Neural cell (in vitro differentiated cells): Measurements from ENCODE around the gene OSBPL7. TPM values are rescaled to one million over a fixed set of nuclear protein-coding genes. Genes with fewer than 3 reads are reported as not detected.

ENCODE experiments used
- H2AFZ ChIP-seq: fragments of 200-600, 300-800 bp; sonication (generic), shearing (Covaris generic); 2 replicates; pipeline ENCODE4 v1.6.0; 2014; ENCODE audit warnings: low read depth, mild to moderate bottlenecking, antibody characterized with exemption, low read length, moderate library complexity
- H3F3A ChIP-seq: fragments of 200-600 bp; shearing (Covaris generic); 2 replicates; pipeline ENCODE4 v1.6.1; 2016; ENCODE audit warnings: mild to moderate bottlenecking, moderate library complexity, mixed read lengths, antibody characterized with exemption, low read length; ENCODE audit not compliant: insufficient read depth, poor library complexity, severe bottlenecking
- H3K27ac ChIP-seq: fragments of 200-600, 300-800 bp; sonication (generic), shearing (Covaris generic); 2 replicates; pipeline ENCODE4 v1.5.1; 2014; ENCODE audit warnings: mild to moderate bottlenecking, low read length, moderate library complexity
- H3K27me3 ChIP-seq: fragments of 300-800, 200-600 bp; sonication (generic), shearing (Covaris generic); 2 replicates; pipeline ENCODE4 v1.6.0; 2014; ENCODE audit warnings: mild to moderate bottlenecking, low read depth, low read length, moderate library complexity; ENCODE audit not compliant: insufficient read depth
- H3K36me3 ChIP-seq: fragments of 300-800, 200-600 bp; sonication (generic), shearing (Covaris generic); 2 replicates; pipeline ENCODE4 v1.5.1; 2014; ENCODE audit warnings: mild to moderate bottlenecking, antibody characterized with exemption, low read length, moderate library complexity; ENCODE audit not compliant: insufficient read depth
- H3K4me2 ChIP-seq: fragments of 300-800, 200-600 bp; sonication (generic), shearing (Covaris generic); 2 replicates; pipeline ENCODE4 v1.6.0; 2014; ENCODE audit warnings: mild to moderate bottlenecking, low read length
- H3K4me3 ChIP-seq: fragments of 300-800, 200-600 bp; sonication (generic), shearing (Covaris generic); 2 replicates; pipeline ENCODE4 v1.5.1; 2014; ENCODE audit warnings: mild to moderate bottlenecking, low read length, moderate library complexity
- H3K79me2 ChIP-seq: fragments of 200-600 bp; shearing (Covaris generic); replicated peaks from 2 replicates; pipeline ENCODE4 v1.6.0; 2014; ENCODE audit warnings: mild to moderate bottlenecking, low read length, moderate library complexity; ENCODE audit not compliant: insufficient read depth
- H3K9ac ChIP-seq: fragments of 300-800, 200-600 bp; sonication (generic), shearing (Covaris generic); 2 replicates; pipeline ENCODE4 v1.6.1; 2016; ENCODE audit warnings: mild to moderate bottlenecking, low read length, mixed read lengths
- H3K9me2 ChIP-seq: fragments of 200-600 bp; shearing (Covaris generic); 2 replicates; pipeline ENCODE4 v1.6.1; 2016; ENCODE audit warnings: mild to moderate bottlenecking, low read length, mixed read lengths; ENCODE audit not compliant: insufficient read depth
- H3K9me3 ChIP-seq: fragments of 200-600, 300-800 bp; sonication (generic), shearing (Covaris generic); 2 replicates; pipeline ENCODE4 v1.6.1; 2016; ENCODE audit warnings: mild to moderate bottlenecking, mixed run types, low read length, moderate library complexity, mixed read lengths
- H4K20me1 ChIP-seq: fragments of 200-600 bp; shearing (Covaris generic); 2 replicates; pipeline ENCODE4 v1.6.1; 2016; ENCODE audit warnings: mild to moderate bottlenecking, mixed run types; ENCODE audit not compliant: insufficient read depth
- EP300 ChIP-seq: fragments of 450-650 bp; conservative IDR thresholded peaks from 2 replicates; pipeline ENCODE4 v1.6.1; 2014; ENCODE audit warnings: antibody characterized with exemption, mild to moderate bottlenecking, moderate library complexity; ENCODE audit not compliant: poor library complexity, severe bottlenecking
- EZH2 ChIP-seq: fragments of 200-600, 300-800 bp; shearing (Covaris generic), sonication (generic); IDR thresholded peaks from 2 replicates; pipeline ENCODE4 v1.6.1; 2014; ENCODE audit warnings: antibody characterized with exemption, low read length, borderline replicate concordance, mild to moderate bottlenecking; ENCODE audit not compliant: insufficient read depth, poor library complexity, severe bottlenecking
- MXI1 ChIP-seq: fragments of 450-650 bp; conservative IDR thresholded peaks from 2 replicates; pipeline ENCODE4 v1.6.1; 2014; ENCODE audit warnings: antibody characterized with exemption, mild to moderate bottlenecking; ENCODE audit not compliant: poor library complexity, severe bottlenecking
- POLR2AphosphoS5 ChIP-seq: IDR thresholded peaks from 2 replicates; pipeline ENCODE4 v1.6.1; 2012
- RAD21 ChIP-seq: fragments of 450-650 bp; conservative IDR thresholded peaks from 2 replicates; pipeline ENCODE4 v1.6.1; 2014; ENCODE audit warnings: antibody characterized with exemption, mild to moderate bottlenecking, moderate library complexity
- SMC3 ChIP-seq: fragments of 450-650 bp; conservative IDR thresholded peaks from 2 replicates; pipeline ENCODE4 v1.6.1; 2014; ENCODE audit warnings: antibody characterized with exemption, mild to moderate bottlenecking, moderate library complexity; ENCODE audit not compliant: poor library complexity
- TAF1 ChIP-seq: IDR thresholded peaks from 2 replicates; pipeline ENCODE4 v1.6.1; 2012; ENCODE audit warnings: low read depth
- polyA plus RNA-seq: library from polyadenylated mRNA; depleted of rRNA; stranded (reverse); fragments of >200 nt; gene quantifications from 2 replicates; pipeline ENCODE4 v1.2.3, GENCODE V29; 2014
- TF ChIP-seq, protein P1 (sequence below): IDR thresholded peaks from 2 replicates; pipeline ENCODE4 v1.6.1; 2012; ENCODE audit warnings: borderline replicate concordance
- TF ChIP-seq, protein P2 (sequence below): fragments of 450-650 bp; IDR thresholded peaks from 2 replicates; pipeline ENCODE4 v1.5.1; 2014; ENCODE audit warnings: antibody characterized with exemption, mild to moderate bottlenecking, moderate library complexity; ENCODE audit not compliant: poor library complexity, severe bottlenecking

The OSBPL7 gene
- polyA plus RNA-seq, 1 donor from 2014 or later, result 10.0 TPM

- peak overlapping the region; percentile 62 for H3K4me2 ChIP-seq
- H3K27ac ChIP-seq, result no peak overlapping the region
- no peaks in the 10 kb centered on the region for H3K79me2 ChIP-seq
- no peaks in the 10 kb centered on the region for H3K36me3 ChIP-seq
- H3K27me3 ChIP-seq, result peaks cover 9% of the 10 kb centered on the region
- no peaks in the 10 kb centered on the region for H3K9me2 ChIP-seq
- no peaks in the 10 kb centered on the region for H3K9me3 ChIP-seq
- H3F3A ChIP-seq, result no peaks in the 10 kb centered on the region
- H3K9ac ChIP-seq, result peak overlapping the region; percentile 80
- TF ChIP-seq EP300, result no peak
- TF ChIP-seq, protein P1, sequence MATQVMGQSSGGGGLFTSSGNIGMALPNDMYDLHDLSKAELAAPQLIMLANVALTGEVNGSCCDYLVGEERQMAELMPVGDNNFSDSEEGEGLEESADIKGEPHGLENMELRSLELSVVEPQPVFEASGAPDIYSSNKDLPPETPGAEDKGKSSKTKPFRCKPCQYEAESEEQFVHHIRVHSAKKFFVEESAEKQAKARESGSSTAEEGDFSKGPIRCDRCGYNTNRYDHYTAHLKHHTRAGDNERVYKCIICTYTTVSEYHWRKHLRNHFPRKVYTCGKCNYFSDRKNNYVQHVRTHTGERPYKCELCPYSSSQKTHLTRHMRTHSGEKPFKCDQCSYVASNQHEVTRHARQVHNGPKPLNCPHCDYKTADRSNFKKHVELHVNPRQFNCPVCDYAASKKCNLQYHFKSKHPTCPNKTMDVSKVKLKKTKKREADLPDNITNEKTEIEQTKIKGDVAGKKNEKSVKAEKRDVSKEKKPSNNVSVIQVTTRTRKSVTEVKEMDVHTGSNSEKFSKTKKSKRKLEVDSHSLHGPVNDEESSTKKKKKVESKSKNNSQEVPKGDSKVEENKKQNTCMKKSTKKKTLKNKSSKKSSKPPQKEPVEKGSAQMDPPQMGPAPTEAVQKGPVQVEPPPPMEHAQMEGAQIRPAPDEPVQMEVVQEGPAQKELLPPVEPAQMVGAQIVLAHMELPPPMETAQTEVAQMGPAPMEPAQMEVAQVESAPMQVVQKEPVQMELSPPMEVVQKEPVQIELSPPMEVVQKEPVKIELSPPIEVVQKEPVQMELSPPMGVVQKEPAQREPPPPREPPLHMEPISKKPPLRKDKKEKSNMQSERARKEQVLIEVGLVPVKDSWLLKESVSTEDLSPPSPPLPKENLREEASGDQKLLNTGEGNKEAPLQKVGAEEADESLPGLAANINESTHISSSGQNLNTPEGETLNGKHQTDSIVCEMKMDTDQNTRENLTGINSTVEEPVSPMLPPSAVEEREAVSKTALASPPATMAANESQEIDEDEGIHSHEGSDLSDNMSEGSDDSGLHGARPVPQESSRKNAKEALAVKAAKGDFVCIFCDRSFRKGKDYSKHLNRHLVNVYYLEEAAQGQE, result no peak
- no peak for TF ChIP-seq POLR2AphosphoS5
- TF ChIP-seq, protein P2, sequence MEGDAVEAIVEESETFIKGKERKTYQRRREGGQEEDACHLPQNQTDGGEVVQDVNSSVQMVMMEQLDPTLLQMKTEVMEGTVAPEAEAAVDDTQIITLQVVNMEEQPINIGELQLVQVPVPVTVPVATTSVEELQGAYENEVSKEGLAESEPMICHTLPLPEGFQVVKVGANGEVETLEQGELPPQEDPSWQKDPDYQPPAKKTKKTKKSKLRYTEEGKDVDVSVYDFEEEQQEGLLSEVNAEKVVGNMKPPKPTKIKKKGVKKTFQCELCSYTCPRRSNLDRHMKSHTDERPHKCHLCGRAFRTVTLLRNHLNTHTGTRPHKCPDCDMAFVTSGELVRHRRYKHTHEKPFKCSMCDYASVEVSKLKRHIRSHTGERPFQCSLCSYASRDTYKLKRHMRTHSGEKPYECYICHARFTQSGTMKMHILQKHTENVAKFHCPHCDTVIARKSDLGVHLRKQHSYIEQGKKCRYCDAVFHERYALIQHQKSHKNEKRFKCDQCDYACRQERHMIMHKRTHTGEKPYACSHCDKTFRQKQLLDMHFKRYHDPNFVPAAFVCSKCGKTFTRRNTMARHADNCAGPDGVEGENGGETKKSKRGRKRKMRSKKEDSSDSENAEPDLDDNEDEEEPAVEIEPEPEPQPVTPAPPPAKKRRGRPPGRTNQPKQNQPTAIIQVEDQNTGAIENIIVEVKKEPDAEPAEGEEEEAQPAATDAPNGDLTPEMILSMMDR, result no peak
- TF ChIP-seq SMC3, result no peak
- TF ChIP-seq TAF1, result no peak
- no peak for TF ChIP-seq MXI1
- no peak for TF ChIP-seq RAD21
- no peak for TF ChIP-seq EZH2
- peak overlapping the region; percentile 92 for H2AFZ ChIP-seq
- H4K20me1 ChIP-seq, result no peaks in the 10 kb centered on the region
- H3K4me3 ChIP-seq, result peak overlapping the region; percentile 81
Measured at GRCh38 chr17:47840001-47840741, 18.6 kb upstream of the OSBPL7 start.

DNA sequence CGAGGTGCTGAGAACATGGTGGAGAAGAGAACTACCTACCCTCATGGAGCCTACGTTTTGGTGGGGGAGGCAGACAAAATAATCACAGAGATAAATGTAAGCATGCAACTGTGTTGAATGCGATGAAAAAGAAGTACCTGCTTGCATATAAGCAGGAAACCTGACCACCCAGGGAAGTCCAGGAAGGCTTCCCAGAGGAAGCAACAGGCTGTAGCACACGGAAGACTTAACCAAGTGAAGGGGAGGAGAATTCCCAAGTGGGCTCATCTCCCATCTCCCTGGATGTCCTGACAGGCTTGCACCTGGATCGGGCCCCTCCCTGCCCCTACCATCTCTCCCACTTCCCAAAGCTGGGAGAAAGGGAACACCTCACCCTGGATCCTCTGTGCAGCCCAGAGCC is 17.5 kb upstream of the OSBPL7 start:
- no peak overlapping the region for H3K4me2 ChIP-seq
- no peak overlapping the region for H2AFZ ChIP-seq
- no peak overlapping the region for H3K27ac ChIP-seq
- no peaks in the 10 kb centered on the region for H3K9me2 ChIP-seq
- H3K36me3 ChIP-seq, result no peaks in the 10 kb centered on the region
- H3F3A ChIP-seq, result no peaks in the 10 kb centered on the region
- no peak overlapping the region for H3K9ac ChIP-seq
- no peaks in the 10 kb centered on the region for H3K79me2 ChIP-seq
- peak overlapping the region; percentile 81 for H3K4me3 ChIP-seq
- H3K27me3 ChIP-seq, result no peaks in the 10 kb centered on the region
- H4K20me1 ChIP-seq, result no peaks in the 10 kb centered on the region
- H3K9me3 ChIP-seq, result no peaks in the 10 kb centered on the region
- TF ChIP-seq TAF1, result no peak
- no peak for TF ChIP-seq RAD21
- TF ChIP-seq SMC3, result no peak
- TF ChIP-seq EP300, result no peak
- TF ChIP-seq, protein P2, result no peak
- TF ChIP-seq POLR2AphosphoS5, result no peak
- no peak for TF ChIP-seq EZH2
- no peak for TF ChIP-seq MXI1
- TF ChIP-seq, protein P1, result no peak
